ENCODE results near the gene IQSEC3. TPM values are rescaled to one million over a fixed set of nuclear protein-coding genes. Genes with fewer than 3 reads are reported as not detected.
"Not testable (repeated sequence)": the region's sequence is repeated elsewhere in the genome, so short reads cannot be mapped to it uniquely, and the experiment has no call there.

The IQSEC3 gene
- total RNA-seq, 1 donor from 2014 or later: 1.3 TPM

GRCh38 chr12:45235-45990 lies 21.2 kb upstream of the IQSEC3 start:
- H3K4me3 ChIP-seq (ENCODE audit: low read depth, low read length); DNase-seq (ENCODE audit: low read depth): not testable (repeated sequence)

GRCh38 chr12:45991-46358 lies 20.6 kb upstream of the IQSEC3 start:
- not testable (repeated sequence) for H3K4me3 ChIP-seq (ENCODE audit: low read depth, low read length); DNase-seq (ENCODE audit: low read depth)

- DNase-seq (ENCODE audit: low read depth): not testable (repeated sequence)
Measured at GRCh38 chr12:46542-46941, 20.0 kb upstream of the IQSEC3 start.

GRCh38 chr12:47699-48226 lies 18.8 kb upstream of the IQSEC3 start:
- H3K4me3 ChIP-seq (ENCODE audit: low read depth, low read length); DNase-seq (ENCODE audit: low read depth): not testable (repeated sequence)

More at GRCh38 chr12:46542-46941, 20.0 kb upstream of the IQSEC3 start:
- not testable (repeated sequence) for H3K4me3 ChIP-seq (ENCODE audit: low read depth, low read length)

- DNase-seq (ENCODE audit: low read depth): not testable (repeated sequence)
Measured at GRCh38 chr12:49149-49548, 17.4 kb upstream of the IQSEC3 start.

GRCh38 chr12:51087-51486 lies 15.5 kb upstream of the IQSEC3 start:
- not testable (repeated sequence) for DNase-seq (ENCODE audit: low read depth)

More at GRCh38 chr12:49149-49548, 17.4 kb upstream of the IQSEC3 start:
- not testable (repeated sequence) for H3K4me3 ChIP-seq (ENCODE audit: low read depth, low read length)

GRCh38 chr12:51962-52361 lies 14.6 kb upstream of the IQSEC3 start:
- not testable (repeated sequence) for H3K4me3 ChIP-seq (ENCODE audit: low read depth, low read length); DNase-seq (ENCODE audit: low read depth)

More at GRCh38 chr12:51087-51486, 15.5 kb upstream of the IQSEC3 start:
- H3K4me3 ChIP-seq (ENCODE audit: low read depth, low read length): not testable (repeated sequence)

- not testable (repeated sequence) for H3K4me3 ChIP-seq (ENCODE audit: low read depth, low read length); DNase-seq (ENCODE audit: low read depth)
Measured at GRCh38 chr12:52902-53734, 13.4 kb upstream of the IQSEC3 start.

- no peak overlapping the region for H3K4me3 ChIP-seq (ENCODE audit: low read depth, low read length)
- DNase-seq (ENCODE audit: low read depth): no peak
- no peak for TF ChIP-seq CTCF (conservative IDR thresholded peaks at IDR 0.05; ENCODE audit: low read depth, low read length)
Measured at GRCh38 chr12:53735-54730, 12.5 kb upstream of the IQSEC3 start.

- no peak for TF ChIP-seq CTCF (conservative IDR thresholded peaks at IDR 0.05; ENCODE audit: low read depth, low read length)
- H3K4me3 ChIP-seq (ENCODE audit: low read depth, low read length): no peak overlapping the region
Measured at GRCh38 chr12:54750-55535, 11.6 kb upstream of the IQSEC3 start.

More at GRCh38 chr12:54750-55535, 11.6 kb upstream of the IQSEC3 start:
- DNase-seq (ENCODE audit: low read depth): no peak

Data from epithelial cell of proximal tubule (primary cell).